Neural progenitor cell (in vitro differentiated cells): Measurements from ENCODE around the gene TSPAN11. TPM values are rescaled to one million over a fixed set of nuclear protein-coding genes. Genes with fewer than 3 reads are reported as not detected.

Source experiments
- DNase-seq: peaks from one replicate; pipeline ENCODE4 v3.0.0-alpha.2; 2016; ENCODE audit warnings: low spot score
- H2AFZ ChIP-seq: fragments of 200-600 bp; sonication (generic); replicated peaks from 2 replicates; pipeline ENCODE4 v1.6.1; 2016; ENCODE audit warnings: antibody characterized with exemption
- H3F3A ChIP-seq: fragments of 200-600 bp; sonication (generic); 2 replicates; pipeline ENCODE4 v1.6.1; 2016; ENCODE audit warnings: antibody characterized with exemption, low read depth
- H3K27ac ChIP-seq: fragments of 200-600 bp; sonication (generic); 2 replicates; pipeline ENCODE4 v1.5.1; 2016; ENCODE audit warnings: mild to moderate bottlenecking
- H3K27me3 ChIP-seq: fragments of 200-600 bp; sonication (generic); 2 replicates; pipeline ENCODE4 v1.6.1; 2016; ENCODE audit warnings: mild to moderate bottlenecking, moderate library complexity
- H3K36me3 ChIP-seq: fragments of 200-600 bp; sonication (generic); 2 replicates; pipeline ENCODE4 v1.5.1; 2016
- H3K4me1 ChIP-seq: fragments of 200-600 bp; sonication (generic); 2 replicates; pipeline ENCODE4 v1.6.1; 2016; ENCODE audit warnings: mixed run types
- H3K4me2 ChIP-seq: fragments of 200-600 bp; sonication (generic); 2 replicates; pipeline ENCODE4 v1.6.1; 2016
- H3K4me3 ChIP-seq: fragments of 200-600 bp; sonication (generic); 2 replicates; pipeline ENCODE4 v1.5.1; 2016
- H3K79me2 ChIP-seq: fragments of 200-600 bp; sonication (generic); 2 replicates; pipeline ENCODE4 v1.6.1; 2016; ENCODE audit warnings: low read depth
- H3K9ac ChIP-seq: fragments of 200-600 bp; sonication (generic); 2 replicates; pipeline ENCODE4 v1.6.1; 2016
- H3K9me3 ChIP-seq: fragments of 200-600 bp; sonication (generic); 2 replicates; pipeline ENCODE4 v1.5.1; 2016; ENCODE audit warnings: low read depth
- H4K20me1 ChIP-seq: fragments of 200-600 bp; sonication (generic); 2 replicates; pipeline ENCODE4 v1.6.1; 2016; ENCODE audit warnings: low read depth
- H3K27ac Mint-ChIP-seq: 3 replicates; pipeline ENCODE4 v1.8.0; 2021; ENCODE audit warnings: mixed read lengths
- H3K27me3 Mint-ChIP-seq: 2 replicates; pipeline ENCODE4 v1.8.0; 2022; ENCODE audit warnings: low read depth, mild to moderate bottlenecking, inconsistent platforms, moderate library complexity, mixed read lengths; ENCODE audit not compliant: insufficient read depth
- H3K36me3 Mint-ChIP-seq: 3 replicates; pipeline ENCODE4 v1.8.0; 2021; ENCODE audit warnings: mixed read lengths
- H3K4me1 Mint-ChIP-seq: 3 replicates; pipeline ENCODE4 v1.8.0; 2021; ENCODE audit warnings: mixed read lengths
- H3K4me3 Mint-ChIP-seq: 3 replicates; pipeline ENCODE4 v1.8.0; 2021; ENCODE audit warnings: mild to moderate bottlenecking, moderate library complexity, mixed read lengths
- H3K9me3 Mint-ChIP-seq: 3 replicates; pipeline ENCODE4 v1.8.0; 2020; ENCODE audit warnings: mixed read lengths
- EZH2 ChIP-seq: fragments of 200-600 bp; sonication (generic); IDR thresholded peaks from 2 replicates; pipeline ENCODE4 v1.6.1; 2017; ENCODE audit warnings: antibody characterized with exemption, mild to moderate bottlenecking, moderate library complexity
- EZH2phosphoT487 ChIP-seq: fragments of 200-600 bp; sonication (generic); IDR thresholded peaks from 2 replicates; pipeline ENCODE4 v1.6.1; 2017; ENCODE audit warnings: antibody characterized with exemption
- total RNA-seq: library from RNA; depleted of rRNA; stranded (reverse); fragments of >200 nt; gene quantifications from 2 replicates; pipeline ENCODE4 v1.2.3, GENCODE V29; 2015; ENCODE audit warnings: low replicate concordance
- TF ChIP-seq, protein P1 (sequence below): fragments of 200-600 bp; sonication (generic); IDR thresholded peaks from 2 replicates; pipeline ENCODE4 v1.5.1; 2017; ENCODE audit warnings: antibody characterized with exemption, mild to moderate bottlenecking

The TSPAN11 gene
- total RNA-seq, 1 donor from 2014 or later, result 7.4 TPM

DNA sequence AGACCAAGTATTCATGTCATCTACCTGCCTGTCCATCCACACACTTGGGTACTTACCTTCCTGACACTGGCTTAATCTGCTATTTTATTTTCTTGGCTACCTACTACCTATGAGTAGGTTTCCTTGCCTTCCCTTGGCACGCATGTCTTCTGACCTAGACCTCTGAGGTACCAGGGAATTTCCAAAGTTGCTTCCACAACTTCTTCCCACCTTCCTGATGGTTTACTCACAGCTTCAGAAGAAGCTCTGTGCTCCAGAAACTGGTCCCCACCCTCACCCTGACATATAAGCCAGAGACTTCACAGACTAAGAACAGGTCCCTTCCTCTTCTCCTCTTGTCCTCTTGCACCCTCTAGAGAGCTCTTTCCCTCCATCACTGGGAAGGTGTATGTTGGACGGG, 111.4 kb downstream of the TSPAN11 start:
- H3K4me1 ChIP-seq, result no peaks in the 10 kb centered on the region
- H3K9me3 ChIP-seq, result no peaks in the 10 kb centered on the region
- no peak overlapping the region for H3K4me3 Mint-ChIP-seq
- no peak overlapping the region for H3K9ac ChIP-seq
- H2AFZ ChIP-seq, result no peak overlapping the region
- DNase-seq, result no peak
- H3K27me3 ChIP-seq, result no peaks in the 10 kb centered on the region
- no peak overlapping the region for H3K27ac Mint-ChIP-seq
- H3K27me3 Mint-ChIP-seq, result peaks cover 13% of the 10 kb centered on the region
- no peak overlapping the region for H3K4me3 ChIP-seq
- H3K27ac ChIP-seq, result no peak overlapping the region
- H3K9me3 Mint-ChIP-seq, result no peaks in the 10 kb centered on the region
- no peaks in the 10 kb centered on the region for H3K4me1 Mint-ChIP-seq
- H3K36me3 ChIP-seq, result no peaks in the 10 kb centered on the region
- H4K20me1 ChIP-seq, result no peaks in the 10 kb centered on the region
- no peaks in the 10 kb centered on the region for H3F3A ChIP-seq
- H3K36me3 Mint-ChIP-seq, result no peaks in the 10 kb centered on the region
- no peaks in the 10 kb centered on the region for H3K79me2 ChIP-seq
- no peak overlapping the region for H3K4me2 ChIP-seq
- TF ChIP-seq EZH2phosphoT487 (no peak), EZH2 (no peak)

DNA sequence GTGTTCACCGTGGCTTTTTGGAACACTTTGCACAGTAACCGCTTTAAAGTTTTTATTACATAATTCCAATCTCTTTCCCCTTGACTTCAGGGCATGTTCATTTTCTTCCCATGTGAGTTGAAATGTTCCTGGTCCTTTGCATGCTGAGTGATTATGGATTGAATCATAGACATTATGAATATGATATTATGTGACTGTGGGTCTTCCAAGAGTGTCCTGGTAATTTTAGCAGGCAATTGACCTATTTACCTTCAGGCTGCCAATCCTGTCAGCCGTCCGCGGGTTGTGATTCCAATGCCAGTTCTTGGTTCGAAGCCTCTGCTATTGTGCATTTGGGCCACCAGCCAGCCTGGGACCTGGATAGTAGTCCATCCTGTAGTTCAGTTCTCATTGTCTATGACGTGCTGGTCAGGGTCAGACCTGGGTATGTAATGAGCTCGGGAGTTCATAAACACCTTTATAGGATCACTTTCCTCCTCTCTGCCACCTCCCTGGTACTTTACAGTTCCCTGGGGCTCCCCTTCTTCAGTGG, 114.6 kb downstream of the TSPAN11 start:
- Mint-ChIP-seq H3K27me3 (peaks cover 9% of the 10 kb centered on the region), H3K4me3 (no peak overlapping the region), H3K27ac (no peak overlapping the region), H3K4me1 (no peaks in the 10 kb centered on the region), H3K9me3 (no peaks in the 10 kb centered on the region), H3K36me3 (no peaks in the 10 kb centered on the region)
- no peak for DNase-seq
- Histone ChIP-seq H3K4me1 (no peaks in the 10 kb centered on the region), H3K4me2 (no peak overlapping the region), H3K27ac (no peak overlapping the region), H3F3A (no peaks in the 10 kb centered on the region), H3K27me3 (no peaks in the 10 kb centered on the region), H3K36me3 (no peaks in the 10 kb centered on the region), H2AFZ (no peak overlapping the region), H3K9ac (no peak overlapping the region), H3K4me3 (no peak overlapping the region), H3K9me3 (no peaks in the 10 kb centered on the region), H3K79me2 (no peaks in the 10 kb centered on the region), H4K20me1 (no peaks in the 10 kb centered on the region)
- TF ChIP-seq EZH2phosphoT487 (no peak), EZH2 (no peak)
- TF ChIP-seq, protein P1, sequence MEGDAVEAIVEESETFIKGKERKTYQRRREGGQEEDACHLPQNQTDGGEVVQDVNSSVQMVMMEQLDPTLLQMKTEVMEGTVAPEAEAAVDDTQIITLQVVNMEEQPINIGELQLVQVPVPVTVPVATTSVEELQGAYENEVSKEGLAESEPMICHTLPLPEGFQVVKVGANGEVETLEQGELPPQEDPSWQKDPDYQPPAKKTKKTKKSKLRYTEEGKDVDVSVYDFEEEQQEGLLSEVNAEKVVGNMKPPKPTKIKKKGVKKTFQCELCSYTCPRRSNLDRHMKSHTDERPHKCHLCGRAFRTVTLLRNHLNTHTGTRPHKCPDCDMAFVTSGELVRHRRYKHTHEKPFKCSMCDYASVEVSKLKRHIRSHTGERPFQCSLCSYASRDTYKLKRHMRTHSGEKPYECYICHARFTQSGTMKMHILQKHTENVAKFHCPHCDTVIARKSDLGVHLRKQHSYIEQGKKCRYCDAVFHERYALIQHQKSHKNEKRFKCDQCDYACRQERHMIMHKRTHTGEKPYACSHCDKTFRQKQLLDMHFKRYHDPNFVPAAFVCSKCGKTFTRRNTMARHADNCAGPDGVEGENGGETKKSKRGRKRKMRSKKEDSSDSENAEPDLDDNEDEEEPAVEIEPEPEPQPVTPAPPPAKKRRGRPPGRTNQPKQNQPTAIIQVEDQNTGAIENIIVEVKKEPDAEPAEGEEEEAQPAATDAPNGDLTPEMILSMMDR, result no peak

Other genes with a start within 250 kb of the TSPAN11 start
- 26.6 and 54.5 TPM in 2 replicates for gene IPO8, start 230.9 kb upstream of the TSPAN11 start, total RNA-seq
- 49.9 and 53.2 TPM in 2 replicates for gene CAPRIN2, start 171.8 kb upstream of the TSPAN11 start, total RNA-seq
- 80.1 and 98.0 TPM in 2 replicates for gene DDX11, start 147.1 kb downstream of the TSPAN11 start, total RNA-seq